Endothelial cell of umbilical vein (primary cell): ENCODE data around the gene CDYL.

Experiments used
- EZH2 ChIP-seq: IDR thresholded peaks from 2 replicates; pipeline ENCODE4 v1.6.1; 2012; ENCODE audit warnings: borderline replicate concordance, low read depth, mild to moderate bottlenecking, moderate library complexity, low read length, inconsistent platforms; ENCODE audit not compliant: severe bottlenecking
- JUN ChIP-seq: IDR thresholded peaks from 2 replicates; pipeline ENCODE4 v1.6.1; 2011; ENCODE audit warnings: borderline replicate concordance, low read depth; ENCODE audit not compliant: insufficient read length, insufficient read depth
- MYC ChIP-seq: IDR thresholded peaks from one replicate; pipeline ENCODE4 v1.6.1; 2011; ENCODE audit warnings: mild to moderate bottlenecking, low read depth, low read length
- POLR2A ChIP-seq: IDR thresholded peaks from 2 replicates; pipeline ENCODE4 v1.6.1; 2012; ENCODE audit warnings: low read depth, mild to moderate bottlenecking, control low read depth, low read length
- POLR2AphosphoS5 ChIP-seq: IDR thresholded peaks from 2 replicates; pipeline ENCODE4 v1.6.1; 2012; ENCODE audit warnings: low read depth, mild to moderate bottlenecking, control low read depth, low read length, moderate library complexity; ENCODE audit not compliant: insufficient read depth
- TF ChIP-seq, protein P1 (sequence below): IDR thresholded peaks from 2 replicates; pipeline ENCODE4 v1.6.1; 2011; ENCODE audit not compliant: insufficient read depth, insufficient read length
- TF ChIP-seq, protein P2 (sequence below), 2 donors: IDR thresholded peaks; 1 replicate in 1 of 2; 2 replicates in 1 of 2; pipeline ENCODE4 v1.5.1; 2011; ENCODE audit warnings: low read length in 2 of 2, mild to moderate bottlenecking in 2 of 2, moderate library complexity in 2 of 2, control low read depth in 1 of 2, inconsistent platforms in 1 of 2, low read depth in 1 of 2; ENCODE audit not compliant: insufficient read depth in 1 of 2; ENCODE audit errors: extremely low read depth in 1 of 2

DNA sequence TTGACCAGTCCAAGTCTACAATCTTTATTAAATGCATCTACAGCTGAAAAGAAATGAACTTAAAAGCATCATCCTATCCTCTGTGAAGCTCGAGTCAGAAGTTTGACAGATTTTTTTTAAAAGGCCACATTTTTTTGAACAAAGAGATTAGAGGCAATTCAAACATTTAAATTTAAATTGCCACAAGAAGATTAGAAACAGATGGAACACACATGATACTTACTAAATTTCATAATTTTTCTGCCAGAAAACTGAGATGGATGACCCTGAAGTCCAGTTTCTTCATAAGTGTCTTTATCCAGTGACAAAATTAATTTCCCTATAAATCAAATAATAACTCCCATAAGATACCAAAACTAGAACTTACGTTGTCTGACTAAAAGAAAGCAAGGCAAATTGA is 223.4 kb downstream of the CDYL start:
- TF ChIP-seq POLR2AphosphoS5 (no peak), POLR2A (no peak), EZH2 (no peak), MYC (no peak), JUN (no peak)
- TF ChIP-seq, protein P1, sequence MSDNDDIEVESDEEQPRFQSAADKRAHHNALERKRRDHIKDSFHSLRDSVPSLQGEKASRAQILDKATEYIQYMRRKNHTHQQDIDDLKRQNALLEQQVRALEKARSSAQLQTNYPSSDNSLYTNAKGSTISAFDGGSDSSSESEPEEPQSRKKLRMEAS: no peak
- TF ChIP-seq, protein P2, sequence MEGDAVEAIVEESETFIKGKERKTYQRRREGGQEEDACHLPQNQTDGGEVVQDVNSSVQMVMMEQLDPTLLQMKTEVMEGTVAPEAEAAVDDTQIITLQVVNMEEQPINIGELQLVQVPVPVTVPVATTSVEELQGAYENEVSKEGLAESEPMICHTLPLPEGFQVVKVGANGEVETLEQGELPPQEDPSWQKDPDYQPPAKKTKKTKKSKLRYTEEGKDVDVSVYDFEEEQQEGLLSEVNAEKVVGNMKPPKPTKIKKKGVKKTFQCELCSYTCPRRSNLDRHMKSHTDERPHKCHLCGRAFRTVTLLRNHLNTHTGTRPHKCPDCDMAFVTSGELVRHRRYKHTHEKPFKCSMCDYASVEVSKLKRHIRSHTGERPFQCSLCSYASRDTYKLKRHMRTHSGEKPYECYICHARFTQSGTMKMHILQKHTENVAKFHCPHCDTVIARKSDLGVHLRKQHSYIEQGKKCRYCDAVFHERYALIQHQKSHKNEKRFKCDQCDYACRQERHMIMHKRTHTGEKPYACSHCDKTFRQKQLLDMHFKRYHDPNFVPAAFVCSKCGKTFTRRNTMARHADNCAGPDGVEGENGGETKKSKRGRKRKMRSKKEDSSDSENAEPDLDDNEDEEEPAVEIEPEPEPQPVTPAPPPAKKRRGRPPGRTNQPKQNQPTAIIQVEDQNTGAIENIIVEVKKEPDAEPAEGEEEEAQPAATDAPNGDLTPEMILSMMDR (IDR thresholded peaks at IDR 0.05; ENCODE audit: extremely low read depth in 1 of 2, insufficient read depth in 1 of 2, low read depth in 1 of 2, low read length in 2 of 2): no peak
